IMR-90 (cell line): ENCODE data around the gene LRSAM1. TPM values are rescaled to one million over a fixed set of nuclear protein-coding genes. Genes with fewer than 3 reads are reported as not detected.

Experiments
- ATAC-seq: fragments of 200-7000 bp; cut with Tn5 transposase; 2 replicates; pipeline ENCODE4 v1.9.1; 2020; ENCODE audit warnings: low read depth, mild to moderate bottlenecking, moderate library complexity
- BruUV-seq: library from RNA; stranded (reverse); fragments of 400-500 nt; replicated peaks from 2 replicates; lab custom pipeline; 2021; lab: Mats Ljungman, UMichigan
- CTCF ChIA-PET: fragments of 300-600 bp; formaldehyde crosslinking; extraction: SDS; loops from one replicate; lab custom pipeline; 2021; ENCODE audit warnings: antibody characterized with exemption; lab: Yijun Ruan, JAX
- POLR2A ChIA-PET: fragments of 300-600 bp; sonication (Branson Sonifier 250); formaldehyde crosslinking; loops from one replicate; lab custom pipeline; 2022; ENCODE audit warnings: antibody characterized with exemption; ENCODE audit not compliant: unreplicated experiment; lab: Charles Lee
- DNase-seq: peaks from one replicate; pipeline ENCODE4 v3.0.0; 2013
- H2AFZ ChIP-seq: replicated peaks from 2 replicates; pipeline ENCODE3; 2013; ENCODE audit warnings: low read length, mild to moderate bottlenecking; ENCODE audit not compliant: poor library complexity
- H2AK5ac ChIP-seq: 2 replicates; pipeline ENCODE4 v1.6.1; 2013; ENCODE audit warnings: low read depth, low read length, inconsistent platforms
- H2AK9ac ChIP-seq: replicated peaks from 2 replicates; pipeline ENCODE3; 2013; ENCODE audit warnings: mild to moderate bottlenecking, low read depth, low read length, moderate library complexity; ENCODE audit not compliant: poor library complexity
- H2BK120ac ChIP-seq: 2 replicates; pipeline ENCODE4 v1.6.1; 2013; ENCODE audit warnings: low read depth, low read length, inconsistent platforms
- H2BK15ac ChIP-seq: 3 replicates; pipeline ENCODE4 v1.6.1; 2013; ENCODE audit warnings: low read depth, low read length, inconsistent platforms
- H2BK20ac ChIP-seq: 2 replicates; pipeline ENCODE4 v1.6.1; 2013; ENCODE audit warnings: low read depth, mild to moderate bottlenecking, inconsistent platforms, low read length, moderate library complexity
- H2BK5ac ChIP-seq: 2 replicates; pipeline ENCODE4 v1.6.1; 2013; ENCODE audit warnings: mild to moderate bottlenecking, low read depth, low read length, inconsistent platforms; ENCODE audit not compliant: poor library complexity, severe bottlenecking
- H3K14ac ChIP-seq: replicated peaks from 2 replicates; pipeline ENCODE4 v1.6.1; 2013; ENCODE audit warnings: low read depth, low read length, inconsistent platforms
- H3K18ac ChIP-seq: 2 replicates; pipeline ENCODE4 v1.6.1; 2013; ENCODE audit warnings: low read depth, low read length, control low read depth
- H3K23ac ChIP-seq: 2 replicates; pipeline ENCODE4 v1.6.1; 2013; ENCODE audit warnings: low read depth, low read length, inconsistent platforms
- H3K27ac ChIP-seq: 2 replicates; pipeline ENCODE4 v1.5.1; 2013; ENCODE audit warnings: mild to moderate bottlenecking, control low read depth, low read length; ENCODE audit not compliant: insufficient read depth
- H3K27me3 ChIP-seq: 2 replicates; pipeline ENCODE4 v1.6.1; 2013; ENCODE audit warnings: low read length; ENCODE audit not compliant: control insufficient read depth, insufficient read depth
- H3K36me3 ChIP-seq: 2 replicates; pipeline ENCODE4 v1.6.1; 2013; ENCODE audit warnings: low read length, mixed read lengths; ENCODE audit not compliant: control insufficient read depth, insufficient read depth
- H3K4ac ChIP-seq: 2 replicates; pipeline ENCODE4 v1.6.1; 2013; ENCODE audit warnings: low read depth, low read length, inconsistent platforms
- H3K4me1 ChIP-seq: 2 replicates; pipeline ENCODE4 v1.6.1; 2013; ENCODE audit warnings: low read length, mixed read lengths; ENCODE audit not compliant: control insufficient read depth, insufficient read depth
- H3K4me2 ChIP-seq: 2 replicates; pipeline ENCODE4 v1.6.1; 2013; ENCODE audit warnings: low read depth, mild to moderate bottlenecking, control low read depth, low read length, moderate library complexity
- H3K4me3 ChIP-seq: 2 replicates; pipeline ENCODE4 v1.5.1; 2013; ENCODE audit warnings: low read depth, mild to moderate bottlenecking, control low read depth, low read length, moderate library complexity; ENCODE audit not compliant: insufficient read depth
- H3K56ac ChIP-seq: 2 replicates; pipeline ENCODE4 v1.6.1; 2013; ENCODE audit warnings: low read length, inconsistent platforms; ENCODE audit not compliant: insufficient read depth; ENCODE audit errors: extremely low read depth
- H3K79me1 ChIP-seq, 2 experiments: 2 replicates each; pipeline ENCODE4 v1.6.1; 2013; ENCODE audit warnings: low read length in 2 of 2, inconsistent platforms in 1 of 2, low read depth in 1 of 2
- H3K9ac ChIP-seq: 2 replicates; pipeline ENCODE4 v1.6.1; 2013; ENCODE audit warnings: low read depth, low read length, control low read depth
- H3K9me1 ChIP-seq: 2 replicates; pipeline ENCODE4 v1.6.1; 2013; ENCODE audit warnings: low read length, inconsistent platforms; ENCODE audit not compliant: insufficient read depth
- H3K9me3 ChIP-seq: 2 replicates; pipeline ENCODE4 v1.6.1; 2013; ENCODE audit warnings: low read length; ENCODE audit not compliant: control insufficient read depth, insufficient read depth
- H4K20me1 ChIP-seq: 2 replicates; pipeline ENCODE4 v1.6.1; 2013; ENCODE audit warnings: low read length, inconsistent platforms; ENCODE audit not compliant: insufficient read depth
- H4K5ac ChIP-seq: 2 replicates; pipeline ENCODE4 v1.6.1; 2013; ENCODE audit warnings: mild to moderate bottlenecking, low read depth, low read length, control low read depth
- H4K8ac ChIP-seq, 2 experiments: 2 replicates each; pipeline ENCODE4 v1.6.1; 2013; ENCODE audit warnings: low read depth in 2 of 2, low read length in 2 of 2, control low read depth in 1 of 2, inconsistent platforms in 1 of 2
- H4K91ac ChIP-seq: 2 replicates; pipeline ENCODE4 v1.6.1; 2013; ENCODE audit warnings: low read depth, low read length, inconsistent platforms; ENCODE audit not compliant: insufficient read depth
- BHLHE40 ChIP-seq: fragments of 150-350 bp; IDR thresholded peaks from 2 replicates; pipeline ENCODE4 v1.6.1; 2016; ENCODE audit warnings: mild to moderate bottlenecking, low read depth, low read length
- POLR2A ChIP-seq: IDR thresholded peaks from 2 replicates; pipeline ENCODE4 v1.6.1; 2012; ENCODE audit warnings: mild to moderate bottlenecking, low read depth, low read length
- WGBS, 2 experiments: methylation state at CpG; one replicate each; pipeline versions ENCODE4 v1.1.5 to v1.1.7; 2013; ENCODE audit warnings: missing lambda C conversion rate in 2 of 2; ENCODE audit not compliant: insufficient read length in 1 of 2; ENCODE audit errors: extremely low coverage in 2 of 2; 5-methylcytosine and 5-hydroxymethylcytosine counted together
- dilution Hi-C: fragments of 300-500 bp; cut with HindIII; formaldehyde crosslinking; loops from one replicate; pipeline ENCODE4 v1.14.3; 2018; ENCODE audit warnings: low sequenced_read_pairs; ENCODE audit not compliant: unreplicated experiment
- in situ Hi-C: fragments of 300-500 bp; cut with MboI; formaldehyde crosslinking; loops from 3 replicates; pipeline ENCODE4 v1.14.3; 2019; ENCODE audit warnings: low sequenced_read_pairs, inconsistent platforms, mixed read lengths
- intact Hi-C: fragments of 100-400 bp; cut with micrococcal nuclease; formaldehyde crosslinking; loops from 2 replicates; pipeline ENCODE4 v1.10.0; 2022
- polyA plus RNA-seq, 3 experiments: library from polyadenylated mRNA; depleted of rRNA; stranded (reverse); fragments of >200 nt; gene quantifications; 2 replicates each; pipeline ENCODE4 v1.2.3, GENCODE V29; 2012; ENCODE audit warnings: low replicate concordance in 1 of 3
- total RNA-seq: library from RNA; depleted of rRNA; stranded (reverse); fragments of >200 nt; gene quantifications from 2 replicates; pipeline ENCODE4 v1.2.3, GENCODE V29; 2012
- TF ChIP-seq, protein P1 (sequence below): conservative IDR thresholded peaks from 2 replicates; pipeline ENCODE4 v1.5.1; 2012; ENCODE audit warnings: mild to moderate bottlenecking, low read depth, low read length, improper control_type of control experiment

Gene LRSAM1
- total and polyA plus RNA-seq, 2 of the 4 experiments (the other 2 are of a cell fraction), result 3.0 to 9.3 TPM

DNA sequence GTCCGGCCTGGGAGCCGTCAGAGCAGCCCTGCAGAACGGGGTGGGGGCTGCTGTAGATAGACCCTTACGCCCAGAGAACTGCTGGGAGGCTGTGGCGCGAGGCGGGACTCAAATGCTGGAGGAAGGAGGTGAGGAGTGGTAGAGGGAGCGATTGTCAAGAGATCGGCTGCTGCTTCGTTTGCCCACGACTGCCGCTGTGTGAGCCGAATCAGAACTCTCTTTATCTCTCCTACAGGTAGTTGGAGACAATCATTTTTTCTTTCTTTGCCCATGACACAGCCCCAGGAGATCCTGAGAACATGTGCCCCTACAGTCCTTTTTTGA is 26.7 kb upstream of the LRSAM1 start:
- peaks cover 7% of the 10 kb centered on the region for H3K4me1 ChIP-seq
- TF ChIP-seq, protein P1, sequence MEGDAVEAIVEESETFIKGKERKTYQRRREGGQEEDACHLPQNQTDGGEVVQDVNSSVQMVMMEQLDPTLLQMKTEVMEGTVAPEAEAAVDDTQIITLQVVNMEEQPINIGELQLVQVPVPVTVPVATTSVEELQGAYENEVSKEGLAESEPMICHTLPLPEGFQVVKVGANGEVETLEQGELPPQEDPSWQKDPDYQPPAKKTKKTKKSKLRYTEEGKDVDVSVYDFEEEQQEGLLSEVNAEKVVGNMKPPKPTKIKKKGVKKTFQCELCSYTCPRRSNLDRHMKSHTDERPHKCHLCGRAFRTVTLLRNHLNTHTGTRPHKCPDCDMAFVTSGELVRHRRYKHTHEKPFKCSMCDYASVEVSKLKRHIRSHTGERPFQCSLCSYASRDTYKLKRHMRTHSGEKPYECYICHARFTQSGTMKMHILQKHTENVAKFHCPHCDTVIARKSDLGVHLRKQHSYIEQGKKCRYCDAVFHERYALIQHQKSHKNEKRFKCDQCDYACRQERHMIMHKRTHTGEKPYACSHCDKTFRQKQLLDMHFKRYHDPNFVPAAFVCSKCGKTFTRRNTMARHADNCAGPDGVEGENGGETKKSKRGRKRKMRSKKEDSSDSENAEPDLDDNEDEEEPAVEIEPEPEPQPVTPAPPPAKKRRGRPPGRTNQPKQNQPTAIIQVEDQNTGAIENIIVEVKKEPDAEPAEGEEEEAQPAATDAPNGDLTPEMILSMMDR, result 0 out of 2 replicates have a peak, but pooled peaks have one; percentile 5
- TF ChIP-seq BHLHE40 (no peak), POLR2A (no peak)
- peak overlapping the region; percentile 89 for H3K23ac ChIP-seq
- CTCF ChIA-PET, result no interaction called here
- no peaks in the 10 kb centered on the region for H3K9me3 ChIP-seq
- WGBS, 2 experiments, result no CpG with 5 or more reads among the region's 13 CpGs
- H3K14ac ChIP-seq, result peak overlapping the region; percentile 92
- 0 out of 2 replicates have a peak overlapping the region, but pooled peaks have one; percentile 17 for H2BK120ac ChIP-seq
- H3K4me2 ChIP-seq, result peak overlapping the region; percentile 97
- BruUV-seq, result no TSS peak
- H3K4me3 ChIP-seq, result peak overlapping the region; percentile 69
- H3K27ac ChIP-seq, result peak overlapping the region; percentile 61
- POLR2A ChIA-PET, result no interaction called here
- H4K20me1 ChIP-seq, result peaks cover 13% of the 10 kb centered on the region; the same call in 1 of the 2 replicates
- peak; percentile 28; the same call in 1 of the 2 replicates for ATAC-seq
- H3K27me3 ChIP-seq, result no peaks in the 10 kb centered on the region
- peak overlapping the region; percentile 60; the same call in 1 of the 2 replicates for H2AK5ac ChIP-seq
- peak overlapping the region; percentile 58; the same call in 1 of the 2 replicates for H4K91ac ChIP-seq
- peaks cover 7% of the 10 kb centered on the region; the same call in 1 of the 2 replicates for H3K9me1 ChIP-seq
- no peak overlapping the region for H2BK20ac ChIP-seq
- H3K4ac ChIP-seq, result peak overlapping the region; percentile 90
- peak overlapping the region; percentile 88 to 96; a peak in 3 of 4 replicates for H4K8ac ChIP-seq
- H4K5ac ChIP-seq, result peak overlapping the region; percentile 22; the same call in 1 of the 2 replicates
- peaks cover 4% of the 10 kb centered on the region for H3K36me3 ChIP-seq
- peak overlapping the region; percentile 48; the same call in 1 of the 2 replicates for H3K56ac ChIP-seq
- peak overlapping the region; percentile 96 for H2AFZ ChIP-seq
- intact Hi-C loops, result loop anchor here (2.0 to 10.0 kb wide), 2 partner anchors 200 to 484 kb away; no protein-coding TSS in a partner anchor
- peak overlapping the region; percentile 96 for H2AK9ac ChIP-seq
- no peak for DNase-seq
- no peak overlapping the region for H3K18ac ChIP-seq
- H2BK15ac ChIP-seq, result no peak overlapping the region
- dilution Hi-C loops, result no loop called here
- H3K79me1 ChIP-seq, result peaks cover 33 to 60% of the 10 kb centered on the region in 2 experiments
- in situ Hi-C loops, result no loop called here
- H2BK5ac ChIP-seq, result peak overlapping the region; percentile 25
- H3K9ac ChIP-seq, result peak overlapping the region; percentile 55
